Measurements from ENCODE around the gene RNF223.

RNF223 gene

GRCh38 chr1:1046243-1046642 lies 27.9 kb downstream of the RNF223 start:
- H4K20me1 ChIP-seq (ENCODE audit: insufficient read depth, low read length) = no peaks in the 10 kb centered on the region
- no peak for TF ChIP-seq EZH2 (IDR thresholded peaks at IDR 0.05; ENCODE audit: borderline replicate concordance, low read length)
- no peak for TF ChIP-seq CTCF (IDR thresholded peaks at IDR 0.05; ENCODE audit: low read length)
- H3F3A ChIP-seq (ENCODE audit: insufficient read depth, low read length) = no peaks in the 10 kb centered on the region
- H3K79me2 ChIP-seq (ENCODE audit: insufficient read depth, low read length) = no peaks in the 10 kb centered on the region
- H3K4me3 ChIP-seq (ENCODE audit: low read depth, low read length, poor library complexity, severe bottlenecking) = no peak overlapping the region
- H3K4me1 ChIP-seq (ENCODE audit: insufficient read depth, low read length, severe bottlenecking) = no peaks in the 10 kb centered on the region
- H3K9ac ChIP-seq (ENCODE audit: low read length) = no peak overlapping the region
- H3K27ac ChIP-seq (ENCODE audit: low read depth, low read length, poor library complexity, severe bottlenecking) = no peak overlapping the region
- no peaks in the 10 kb centered on the region for H3K9me3 ChIP-seq (ENCODE audit: low read length)
- H3K4me2 ChIP-seq (ENCODE audit: low read length) = no peak overlapping the region
- H3K27me3 ChIP-seq (ENCODE audit: insufficient read depth, low read length) = no peaks in the 10 kb centered on the region
- no peaks in the 10 kb centered on the region for H3K36me3 ChIP-seq (ENCODE audit: insufficient read depth, low read length)
- no peak overlapping the region for H2AFZ ChIP-seq (ENCODE audit: low read length)
- H3K9me2 ChIP-seq (ENCODE audit: low read depth, low read length) = no peaks in the 10 kb centered on the region

GRCh38 chr1:1045129-1045528 lies 29.0 kb downstream of the RNF223 start:
- no peak for TF ChIP-seq EZH2 (IDR thresholded peaks at IDR 0.05; ENCODE audit: borderline replicate concordance, low read length)
- no peak for TF ChIP-seq CTCF (IDR thresholded peaks at IDR 0.05; ENCODE audit: low read length)
- H3K4me1 ChIP-seq (ENCODE audit: insufficient read depth, low read length, severe bottlenecking) = no peaks in the 10 kb centered on the region
- no peaks in the 10 kb centered on the region for H3K27me3 ChIP-seq (ENCODE audit: insufficient read depth, low read length)
- no peak overlapping the region for H3K9ac ChIP-seq (ENCODE audit: low read length)
- no peak overlapping the region for H3K4me2 ChIP-seq (ENCODE audit: low read length)
- H4K20me1 ChIP-seq (ENCODE audit: insufficient read depth, low read length) = no peaks in the 10 kb centered on the region
- no peak overlapping the region for H3K27ac ChIP-seq (ENCODE audit: low read depth, low read length, poor library complexity, severe bottlenecking)
- no peaks in the 10 kb centered on the region for H3K36me3 ChIP-seq (ENCODE audit: insufficient read depth, low read length)
- no peaks in the 10 kb centered on the region for H3K79me2 ChIP-seq (ENCODE audit: insufficient read depth, low read length)
- no peaks in the 10 kb centered on the region for H3K9me2 ChIP-seq (ENCODE audit: low read depth, low read length)
- no peak overlapping the region for H3K4me3 ChIP-seq (ENCODE audit: low read depth, low read length, poor library complexity, severe bottlenecking)
- no peaks in the 10 kb centered on the region for H3K9me3 ChIP-seq (ENCODE audit: low read length)
- H3F3A ChIP-seq (ENCODE audit: insufficient read depth, low read length) = no peaks in the 10 kb centered on the region
- H2AFZ ChIP-seq (ENCODE audit: low read length) = no peak overlapping the region

- TF ChIP-seq EZH2 (IDR thresholded peaks at IDR 0.05; ENCODE audit: borderline replicate concordance, low read length) (no peak), CTCF (IDR thresholded peaks at IDR 0.05; ENCODE audit: low read length) (no peak)
Observed at GRCh38 chr1:1044455-1045078, 29.5 kb downstream of the RNF223 start.

More at GRCh38 chr1:1044455-1045078, 29.5 kb downstream of the RNF223 start:
- H3K27me3 ChIP-seq (ENCODE audit: insufficient read depth, low read length) = no peaks in the 10 kb centered on the region
- H3K9me2 ChIP-seq (ENCODE audit: low read depth, low read length) = no peaks in the 10 kb centered on the region
- H3K9ac ChIP-seq (ENCODE audit: low read length) = no peak overlapping the region
- no peaks in the 10 kb centered on the region for H3K36me3 ChIP-seq (ENCODE audit: insufficient read depth, low read length)
- H3F3A ChIP-seq (ENCODE audit: insufficient read depth, low read length) = no peaks in the 10 kb centered on the region
- H3K79me2 ChIP-seq (ENCODE audit: insufficient read depth, low read length) = no peaks in the 10 kb centered on the region
- H3K4me2 ChIP-seq (ENCODE audit: low read length) = no peak overlapping the region
- H3K9me3 ChIP-seq (ENCODE audit: low read length) = no peaks in the 10 kb centered on the region
- no peak overlapping the region for H2AFZ ChIP-seq (ENCODE audit: low read length)
- H3K4me3 ChIP-seq (ENCODE audit: low read depth, low read length, poor library complexity, severe bottlenecking) = no peak overlapping the region
- no peak overlapping the region for H3K27ac ChIP-seq (ENCODE audit: low read depth, low read length, poor library complexity, severe bottlenecking)
- no peaks in the 10 kb centered on the region for H3K4me1 ChIP-seq (ENCODE audit: insufficient read depth, low read length, severe bottlenecking)
- no peaks in the 10 kb centered on the region for H4K20me1 ChIP-seq (ENCODE audit: insufficient read depth, low read length)

Data from OCI-LY1 (cell line).